OCI-LY7 (cell line): Measurements from ENCODE around the gene ZSCAN4.

ENCODE experiments used
- EZH2phosphoT487 ChIP-seq: fragments of 200-600 bp; sonication (generic); IDR thresholded peaks from 2 replicates; pipeline ENCODE4 v1.6.1; 2018; ENCODE audit warnings: low read depth, borderline replicate concordance, mild to moderate bottlenecking, mixed run types, antibody characterized with exemption, low read length, moderate library complexity, mixed read lengths
- TF ChIP-seq, protein P1 (sequence below): fragments of 200-600 bp; sonication (generic); conservative IDR thresholded peaks from 2 replicates; pipeline ENCODE4 v1.5.1; 2014; ENCODE audit warnings: mild to moderate bottlenecking, antibody characterized with exemption, low read length, moderate library complexity, mixed read lengths

- TF ChIP-seq EZH2phosphoT487: no peak
- TF ChIP-seq, protein P1, sequence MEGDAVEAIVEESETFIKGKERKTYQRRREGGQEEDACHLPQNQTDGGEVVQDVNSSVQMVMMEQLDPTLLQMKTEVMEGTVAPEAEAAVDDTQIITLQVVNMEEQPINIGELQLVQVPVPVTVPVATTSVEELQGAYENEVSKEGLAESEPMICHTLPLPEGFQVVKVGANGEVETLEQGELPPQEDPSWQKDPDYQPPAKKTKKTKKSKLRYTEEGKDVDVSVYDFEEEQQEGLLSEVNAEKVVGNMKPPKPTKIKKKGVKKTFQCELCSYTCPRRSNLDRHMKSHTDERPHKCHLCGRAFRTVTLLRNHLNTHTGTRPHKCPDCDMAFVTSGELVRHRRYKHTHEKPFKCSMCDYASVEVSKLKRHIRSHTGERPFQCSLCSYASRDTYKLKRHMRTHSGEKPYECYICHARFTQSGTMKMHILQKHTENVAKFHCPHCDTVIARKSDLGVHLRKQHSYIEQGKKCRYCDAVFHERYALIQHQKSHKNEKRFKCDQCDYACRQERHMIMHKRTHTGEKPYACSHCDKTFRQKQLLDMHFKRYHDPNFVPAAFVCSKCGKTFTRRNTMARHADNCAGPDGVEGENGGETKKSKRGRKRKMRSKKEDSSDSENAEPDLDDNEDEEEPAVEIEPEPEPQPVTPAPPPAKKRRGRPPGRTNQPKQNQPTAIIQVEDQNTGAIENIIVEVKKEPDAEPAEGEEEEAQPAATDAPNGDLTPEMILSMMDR: no peak
Measured at GRCh38 chr19:57708641-57709361, 40.1 kb downstream of the ZSCAN4 start, which contains the start of gene ZNF154.
